ENCODE results near the gene FUS.

DNA sequence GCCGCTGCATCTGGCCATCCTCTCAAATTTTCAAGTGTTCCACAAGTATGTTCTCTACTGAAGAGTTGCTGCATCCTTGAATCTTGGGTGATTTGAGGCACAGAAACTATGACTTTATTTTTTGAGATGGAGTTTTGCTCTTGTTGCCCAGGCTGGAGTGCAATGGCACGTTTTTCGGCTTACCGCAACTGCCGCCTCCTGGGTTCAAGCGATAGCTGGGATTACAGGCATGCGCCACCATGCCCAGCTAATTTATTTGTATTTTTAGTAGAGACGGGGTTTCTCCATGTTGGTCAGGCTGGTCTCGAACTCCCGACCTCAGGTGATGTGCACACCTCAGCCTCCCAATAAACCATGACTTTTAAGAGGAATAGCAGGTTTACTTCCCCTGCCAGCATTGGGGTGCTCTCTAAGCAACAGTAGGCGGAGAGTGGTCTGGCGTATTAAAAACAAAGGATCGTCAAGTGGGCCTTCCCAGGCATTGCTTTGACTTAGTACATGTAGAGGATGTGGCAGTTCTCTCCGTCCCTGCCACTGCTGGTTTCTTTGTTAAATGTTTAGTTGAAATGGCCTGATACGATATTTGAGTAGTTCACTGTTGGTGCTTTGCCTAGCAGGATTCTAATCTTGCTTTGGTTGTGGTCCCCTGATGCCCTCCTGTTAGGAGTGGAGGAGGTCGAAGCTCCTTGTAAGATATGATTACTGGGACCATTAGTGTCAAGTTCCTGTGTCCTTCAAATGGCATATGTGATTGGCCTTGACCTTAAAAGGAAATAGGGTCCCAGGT lies 13.1 kb downstream of the FUS start:
- TF ChIP-seq CREB1 (CRISPR knock-in tag; IDR thresholded peaks at IDR 0.05; ENCODE audit: low read depth) = no peak
- no peak for TF ChIP-seq JUNB (IDR thresholded peaks at IDR 0.05; ENCODE audit: unreplicated experiment)
- TF ChIP-seq, protein P1, sequence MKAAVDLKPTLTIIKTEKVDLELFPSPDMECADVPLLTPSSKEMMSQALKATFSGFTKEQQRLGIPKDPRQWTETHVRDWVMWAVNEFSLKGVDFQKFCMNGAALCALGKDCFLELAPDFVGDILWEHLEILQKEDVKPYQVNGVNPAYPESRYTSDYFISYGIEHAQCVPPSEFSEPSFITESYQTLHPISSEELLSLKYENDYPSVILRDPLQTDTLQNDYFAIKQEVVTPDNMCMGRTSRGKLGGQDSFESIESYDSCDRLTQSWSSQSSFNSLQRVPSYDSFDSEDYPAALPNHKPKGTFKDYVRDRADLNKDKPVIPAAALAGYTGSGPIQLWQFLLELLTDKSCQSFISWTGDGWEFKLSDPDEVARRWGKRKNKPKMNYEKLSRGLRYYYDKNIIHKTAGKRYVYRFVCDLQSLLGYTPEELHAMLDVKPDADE (IDR thresholded peaks at IDR 0.05) = no peak
- no peak for TF ChIP-seq POLR2AphosphoS5 (IDR thresholded peaks at IDR 0.05; ENCODE audit: low read depth)
- TF ChIP-seq, protein P2, sequence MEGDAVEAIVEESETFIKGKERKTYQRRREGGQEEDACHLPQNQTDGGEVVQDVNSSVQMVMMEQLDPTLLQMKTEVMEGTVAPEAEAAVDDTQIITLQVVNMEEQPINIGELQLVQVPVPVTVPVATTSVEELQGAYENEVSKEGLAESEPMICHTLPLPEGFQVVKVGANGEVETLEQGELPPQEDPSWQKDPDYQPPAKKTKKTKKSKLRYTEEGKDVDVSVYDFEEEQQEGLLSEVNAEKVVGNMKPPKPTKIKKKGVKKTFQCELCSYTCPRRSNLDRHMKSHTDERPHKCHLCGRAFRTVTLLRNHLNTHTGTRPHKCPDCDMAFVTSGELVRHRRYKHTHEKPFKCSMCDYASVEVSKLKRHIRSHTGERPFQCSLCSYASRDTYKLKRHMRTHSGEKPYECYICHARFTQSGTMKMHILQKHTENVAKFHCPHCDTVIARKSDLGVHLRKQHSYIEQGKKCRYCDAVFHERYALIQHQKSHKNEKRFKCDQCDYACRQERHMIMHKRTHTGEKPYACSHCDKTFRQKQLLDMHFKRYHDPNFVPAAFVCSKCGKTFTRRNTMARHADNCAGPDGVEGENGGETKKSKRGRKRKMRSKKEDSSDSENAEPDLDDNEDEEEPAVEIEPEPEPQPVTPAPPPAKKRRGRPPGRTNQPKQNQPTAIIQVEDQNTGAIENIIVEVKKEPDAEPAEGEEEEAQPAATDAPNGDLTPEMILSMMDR (conservative IDR thresholded peaks at IDR 0.05; ENCODE audit: low read depth in 2 of 2) = no peak
- TF ChIP-seq, protein P3, sequence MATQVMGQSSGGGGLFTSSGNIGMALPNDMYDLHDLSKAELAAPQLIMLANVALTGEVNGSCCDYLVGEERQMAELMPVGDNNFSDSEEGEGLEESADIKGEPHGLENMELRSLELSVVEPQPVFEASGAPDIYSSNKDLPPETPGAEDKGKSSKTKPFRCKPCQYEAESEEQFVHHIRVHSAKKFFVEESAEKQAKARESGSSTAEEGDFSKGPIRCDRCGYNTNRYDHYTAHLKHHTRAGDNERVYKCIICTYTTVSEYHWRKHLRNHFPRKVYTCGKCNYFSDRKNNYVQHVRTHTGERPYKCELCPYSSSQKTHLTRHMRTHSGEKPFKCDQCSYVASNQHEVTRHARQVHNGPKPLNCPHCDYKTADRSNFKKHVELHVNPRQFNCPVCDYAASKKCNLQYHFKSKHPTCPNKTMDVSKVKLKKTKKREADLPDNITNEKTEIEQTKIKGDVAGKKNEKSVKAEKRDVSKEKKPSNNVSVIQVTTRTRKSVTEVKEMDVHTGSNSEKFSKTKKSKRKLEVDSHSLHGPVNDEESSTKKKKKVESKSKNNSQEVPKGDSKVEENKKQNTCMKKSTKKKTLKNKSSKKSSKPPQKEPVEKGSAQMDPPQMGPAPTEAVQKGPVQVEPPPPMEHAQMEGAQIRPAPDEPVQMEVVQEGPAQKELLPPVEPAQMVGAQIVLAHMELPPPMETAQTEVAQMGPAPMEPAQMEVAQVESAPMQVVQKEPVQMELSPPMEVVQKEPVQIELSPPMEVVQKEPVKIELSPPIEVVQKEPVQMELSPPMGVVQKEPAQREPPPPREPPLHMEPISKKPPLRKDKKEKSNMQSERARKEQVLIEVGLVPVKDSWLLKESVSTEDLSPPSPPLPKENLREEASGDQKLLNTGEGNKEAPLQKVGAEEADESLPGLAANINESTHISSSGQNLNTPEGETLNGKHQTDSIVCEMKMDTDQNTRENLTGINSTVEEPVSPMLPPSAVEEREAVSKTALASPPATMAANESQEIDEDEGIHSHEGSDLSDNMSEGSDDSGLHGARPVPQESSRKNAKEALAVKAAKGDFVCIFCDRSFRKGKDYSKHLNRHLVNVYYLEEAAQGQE (IDR thresholded peaks at IDR 0.05; ENCODE audit: unreplicated experiment) = no peak
- no peak for TF ChIP-seq EZH2phosphoT487 (IDR thresholded peaks at IDR 0.05; ENCODE audit: unreplicated experiment)
- no peak for TF ChIP-seq EZH2 (IDR thresholded peaks at IDR 0.05; ENCODE audit: low read depth, unreplicated experiment)
- no peak for TF ChIP-seq STAT1 (IDR thresholded peaks at IDR 0.05; ENCODE audit: unreplicated experiment)
- no peak for TF ChIP-seq ZNF331 (CRISPR knock-in tag; IDR thresholded peaks at IDR 0.05; ENCODE audit: low read depth)
- TF ChIP-seq, protein P4, sequence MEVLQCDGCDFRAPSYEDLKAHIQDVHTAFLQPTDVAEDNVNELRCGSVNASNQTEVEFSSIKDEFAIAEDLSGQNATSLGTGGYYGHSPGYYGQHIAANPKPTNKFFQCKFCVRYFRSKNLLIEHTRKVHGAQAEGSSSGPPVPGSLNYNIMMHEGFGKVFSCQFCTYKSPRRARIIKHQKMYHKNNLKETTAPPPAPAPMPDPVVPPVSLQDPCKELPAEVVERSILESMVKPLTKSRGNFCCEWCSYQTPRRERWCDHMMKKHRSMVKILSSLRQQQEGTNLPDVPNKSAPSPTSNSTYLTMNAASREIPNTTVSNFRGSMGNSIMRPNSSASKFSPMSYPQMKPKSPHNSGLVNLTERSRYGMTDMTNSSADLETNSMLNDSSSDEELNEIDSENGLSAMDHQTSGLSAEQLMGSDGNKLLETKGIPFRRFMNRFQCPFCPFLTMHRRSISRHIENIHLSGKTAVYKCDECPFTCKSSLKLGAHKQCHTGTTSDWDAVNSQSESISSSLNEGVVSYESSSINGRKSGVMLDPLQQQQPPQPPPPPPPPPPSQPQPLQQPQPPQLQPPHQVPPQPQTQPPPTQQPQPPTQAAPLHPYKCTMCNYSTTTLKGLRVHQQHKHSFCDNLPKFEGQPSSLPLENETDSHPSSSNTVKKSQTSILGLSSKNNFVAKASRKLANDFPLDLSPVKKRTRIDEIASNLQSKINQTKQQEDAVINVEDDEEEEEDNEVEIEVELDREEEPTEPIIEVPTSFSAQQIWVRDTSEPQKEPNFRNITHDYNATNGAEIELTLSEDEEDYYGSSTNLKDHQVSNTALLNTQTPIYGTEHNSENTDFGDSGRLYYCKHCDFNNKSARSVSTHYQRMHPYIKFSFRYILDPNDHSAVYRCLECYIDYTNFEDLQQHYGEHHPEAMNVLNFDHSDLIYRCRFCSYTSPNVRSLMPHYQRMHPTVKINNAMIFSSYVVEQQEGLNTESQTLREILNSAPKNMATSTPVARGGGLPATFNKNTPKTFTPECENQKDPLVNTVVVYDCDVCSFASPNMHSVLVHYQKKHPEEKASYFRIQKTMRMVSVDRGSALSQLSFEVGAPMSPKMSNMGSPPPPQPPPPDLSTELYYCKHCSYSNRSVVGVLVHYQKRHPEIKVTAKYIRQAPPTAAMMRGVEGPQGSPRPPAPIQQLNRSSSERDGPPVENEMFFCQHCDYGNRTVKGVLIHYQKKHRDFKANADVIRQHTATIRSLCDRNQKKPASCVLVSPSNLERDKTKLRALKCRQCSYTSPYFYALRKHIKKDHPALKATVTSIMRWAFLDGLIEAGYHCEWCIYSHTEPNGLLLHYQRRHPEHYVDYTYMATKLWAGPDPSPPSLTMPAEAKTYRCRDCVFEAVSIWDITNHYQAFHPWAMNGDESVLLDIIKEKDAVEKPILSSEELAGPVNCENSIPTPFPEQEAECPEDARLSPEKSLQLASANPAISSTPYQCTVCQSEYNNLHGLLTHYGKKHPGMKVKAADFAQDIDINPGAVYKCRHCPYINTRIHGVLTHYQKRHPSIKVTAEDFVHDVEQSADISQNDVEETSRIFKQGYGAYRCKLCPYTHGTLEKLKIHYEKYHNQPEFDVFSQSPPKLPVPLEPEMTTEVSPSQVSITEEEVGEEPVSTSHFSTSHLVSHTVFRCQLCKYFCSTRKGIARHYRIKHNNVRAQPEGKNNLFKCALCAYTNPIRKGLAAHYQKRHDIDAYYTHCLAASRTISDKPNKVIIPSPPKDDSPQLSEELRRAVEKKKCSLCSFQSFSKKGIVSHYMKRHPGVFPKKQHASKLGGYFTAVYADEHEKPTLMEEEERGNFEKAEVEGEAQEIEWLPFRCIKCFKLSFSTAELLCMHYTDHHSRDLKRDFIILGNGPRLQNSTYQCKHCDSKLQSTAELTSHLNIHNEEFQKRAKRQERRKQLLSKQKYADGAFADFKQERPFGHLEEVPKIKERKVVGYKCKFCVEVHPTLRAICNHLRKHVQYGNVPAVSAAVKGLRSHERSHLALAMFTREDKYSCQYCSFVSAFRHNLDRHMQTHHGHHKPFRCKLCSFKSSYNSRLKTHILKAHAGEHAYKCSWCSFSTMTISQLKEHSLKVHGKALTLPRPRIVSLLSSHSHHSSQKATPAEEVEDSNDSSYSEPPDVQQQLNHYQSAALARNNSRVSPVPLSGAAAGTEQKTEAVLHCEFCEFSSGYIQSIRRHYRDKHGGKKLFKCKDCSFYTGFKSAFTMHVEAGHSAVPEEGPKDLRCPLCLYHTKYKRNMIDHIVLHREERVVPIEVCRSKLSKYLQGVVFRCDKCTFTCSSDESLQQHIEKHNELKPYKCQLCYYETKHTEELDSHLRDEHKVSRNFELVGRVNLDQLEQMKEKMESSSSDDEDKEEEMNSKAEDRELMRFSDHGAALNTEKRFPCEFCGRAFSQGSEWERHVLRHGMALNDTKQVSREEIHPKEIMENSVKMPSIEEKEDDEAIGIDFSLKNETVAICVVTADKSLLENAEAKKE (CRISPR knock-in tag; IDR thresholded peaks at IDR 0.05) = no peak
- no peak for TF ChIP-seq NANOG (IDR thresholded peaks at IDR 0.05; ENCODE audit: borderline replicate concordance)
